ENCODE results near the gene RARS2.
"Not testable (repeated sequence)": the region's sequence is repeated elsewhere in the genome, so short reads cannot be mapped to it uniquely, and the experiment has no call there.

The RARS2 gene

DNA sequence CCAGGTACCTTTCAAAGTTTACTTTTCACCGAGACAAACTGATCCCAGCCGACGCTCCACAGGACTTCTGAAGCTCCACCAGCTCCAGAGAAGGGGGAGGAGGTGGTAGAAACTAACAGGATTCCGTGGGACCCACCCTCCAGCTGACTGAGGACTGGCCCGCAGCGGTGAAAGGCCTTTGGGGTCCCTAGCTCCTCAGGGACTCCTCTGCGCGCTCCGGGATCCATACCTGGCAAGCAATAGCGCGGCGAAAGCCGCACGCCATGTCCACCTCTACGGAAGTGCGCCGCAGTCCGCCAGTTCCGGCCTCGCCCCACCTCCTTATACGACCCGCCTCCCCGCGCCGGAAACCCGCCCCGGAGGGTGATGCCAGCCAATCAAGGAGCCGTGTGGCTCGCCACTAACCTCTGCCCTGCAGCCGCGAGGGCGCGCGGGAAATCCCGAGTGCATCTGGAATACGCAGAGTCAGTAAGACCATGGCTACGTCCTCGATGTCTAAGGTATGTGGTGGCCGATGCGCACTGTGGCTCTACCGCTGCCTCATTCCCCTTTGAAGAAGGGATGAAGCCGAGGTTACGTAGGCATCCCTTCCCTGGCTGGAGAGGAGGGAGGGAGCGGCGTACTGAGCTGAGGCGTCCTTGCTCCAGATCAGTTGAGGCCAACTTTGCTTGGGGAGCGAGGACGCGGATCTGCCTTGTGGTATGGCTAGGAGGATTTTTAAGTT lies at the start of gene RARS2, which contains the start of gene ORC3:
TSS of gene RARS2 (minus strand) at position 295 of the 724 bp plus-strand sequence. CDS start at position 265, 30 bp downstream.
TSS of gene ORC3 (plus strand) at position 443 of the 724 bp plus-strand sequence. CDS start at position 477, 34 bp downstream.
- peak; percentile 96 for DNase-seq (ENCODE audit: low spot score)

GRCh38 chr6:87639373-87639772 lies 49.6 kb upstream of the RARS2 start:
- DNase-seq (ENCODE audit: low spot score) = no peak

DNA sequence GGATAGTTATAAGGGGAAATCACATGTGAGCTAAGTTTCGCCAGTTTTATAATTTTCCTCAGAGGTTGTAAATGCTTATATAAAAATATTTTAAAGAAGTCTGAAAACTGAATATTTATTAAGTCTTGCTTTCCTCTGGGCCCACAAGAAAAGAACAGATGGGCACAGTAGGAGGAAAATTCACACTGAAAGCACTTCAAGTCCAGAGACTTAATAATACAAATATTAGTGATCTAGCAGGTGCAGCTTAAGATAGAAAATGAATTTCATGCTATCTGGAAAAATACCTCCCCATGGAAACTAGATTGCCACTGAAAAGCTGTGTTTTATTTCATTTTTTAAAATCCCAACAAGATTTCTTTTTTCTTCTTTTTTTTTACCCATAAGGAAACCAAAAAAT lies 47.3 kb upstream of the RARS2 start:
- no peak for DNase-seq (ENCODE audit: low spot score)

DNA sequence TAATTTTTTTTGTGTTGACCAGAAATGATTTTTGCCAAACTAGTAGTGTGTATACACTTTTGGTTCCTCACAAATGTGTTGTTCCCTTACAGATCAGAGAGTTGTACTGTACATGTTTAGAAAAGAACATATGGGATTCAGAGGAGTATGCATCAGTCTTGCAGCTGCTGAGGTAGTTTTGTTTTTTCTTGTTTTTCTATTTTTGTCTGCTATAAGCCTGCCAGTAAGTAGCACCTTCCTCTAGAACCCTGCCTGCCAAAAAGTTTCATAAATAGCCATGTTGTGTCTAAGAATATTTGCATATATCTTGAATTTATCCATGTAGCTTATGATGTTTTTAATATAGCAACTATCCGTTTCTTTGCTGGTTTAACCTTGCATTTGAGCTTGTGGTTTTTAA lies 46.5 kb upstream of the RARS2 start:
- no peak for DNase-seq (ENCODE audit: low spot score)

GRCh38 chr6:87633851-87634250 lies 44.1 kb upstream of the RARS2 start:
- no peak for DNase-seq (ENCODE audit: low spot score)

DNA sequence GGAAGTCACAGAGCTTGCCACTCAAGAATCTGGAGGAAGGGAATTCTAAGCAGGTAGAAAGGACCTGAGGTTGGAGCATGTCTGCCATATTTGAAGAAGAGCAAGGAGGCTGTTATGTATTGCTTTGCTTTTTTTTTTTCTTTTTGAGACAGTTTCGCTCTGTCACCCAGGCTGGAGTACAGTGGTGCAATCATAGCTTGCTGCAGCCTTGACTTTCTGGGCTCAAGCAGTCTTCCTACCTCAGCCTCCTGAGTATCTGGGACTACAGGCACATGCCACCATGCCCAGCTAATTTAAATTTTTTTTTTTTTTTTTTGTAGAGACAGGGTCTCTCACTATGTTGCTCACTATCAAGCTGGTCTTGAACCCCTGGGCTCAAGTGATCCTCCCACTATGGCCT lies 41.0 kb upstream of the RARS2 start:
- DNase-seq (ENCODE audit: low spot score) = no peak

DNA sequence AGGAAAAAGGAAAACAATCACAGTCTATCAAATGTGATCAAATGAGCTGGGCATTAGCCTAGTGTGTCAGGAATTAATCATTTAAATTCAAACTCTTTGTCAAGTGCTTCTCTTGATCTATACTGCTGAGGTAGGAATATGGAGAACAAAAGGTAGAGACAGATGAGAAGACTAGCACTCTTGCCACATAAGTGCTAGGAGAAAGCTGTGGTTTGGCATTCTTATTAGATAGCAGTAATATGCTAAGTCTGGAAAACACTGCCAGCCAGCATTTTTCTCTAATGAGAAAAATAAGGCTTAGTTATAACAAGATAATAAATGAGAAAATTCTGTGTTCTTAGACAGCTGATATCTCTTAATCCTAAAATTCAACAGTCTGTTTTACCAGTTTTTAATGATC lies 39.1 kb upstream of the RARS2 start:
- DNase-seq (ENCODE audit: low spot score) = no peak

DNA sequence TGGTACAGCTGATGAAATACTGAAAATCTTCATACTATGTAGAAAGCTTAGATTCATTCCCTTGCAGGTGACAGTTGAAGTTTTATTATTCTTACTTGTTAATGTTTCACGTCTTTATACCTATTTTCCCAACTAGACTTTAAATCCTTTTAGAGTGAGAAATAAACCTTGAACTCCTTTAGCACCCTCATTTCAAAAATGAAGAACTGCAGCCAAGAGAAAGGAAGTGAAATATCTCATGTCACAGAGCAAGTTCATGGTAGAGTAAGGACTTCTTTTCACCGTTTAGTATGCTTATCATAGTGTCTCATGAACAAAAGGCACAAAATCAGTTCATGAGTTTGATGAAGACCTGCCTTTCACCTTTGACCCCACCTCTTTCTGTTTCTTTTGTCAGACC lies 38.6 kb upstream of the RARS2 start:
- no peak for DNase-seq (ENCODE audit: low spot score)

DNA sequence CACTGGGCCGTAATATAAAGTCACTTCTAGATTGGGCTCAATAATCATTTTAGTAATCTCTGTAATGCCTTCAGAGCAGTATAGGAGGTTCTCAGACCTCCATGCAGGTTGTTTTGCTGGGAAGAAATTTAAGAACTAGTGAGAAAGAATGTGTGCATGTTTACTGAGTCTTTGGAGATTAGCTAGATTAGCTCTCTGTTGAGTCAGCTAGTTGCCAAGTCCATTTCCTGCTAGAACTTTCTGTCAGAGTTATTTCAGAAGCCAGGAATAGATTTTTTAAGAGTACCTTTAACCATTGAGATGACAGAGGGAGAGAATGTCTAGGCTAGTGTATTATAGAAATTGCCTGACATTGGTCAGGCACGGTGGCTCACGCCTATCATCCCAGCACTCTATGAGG lies 33.5 kb upstream of the RARS2 start:
- peak; percentile 8 for DNase-seq (ENCODE audit: low spot score)

- DNase-seq (ENCODE audit: low spot score) = no peak
Observed at GRCh38 chr6:87618531-87618930, 28.7 kb upstream of the RARS2 start.

GRCh38 chr6:87617405-87617804 lies 27.6 kb upstream of the RARS2 start:
- no peak for DNase-seq (ENCODE audit: low spot score)

DNA sequence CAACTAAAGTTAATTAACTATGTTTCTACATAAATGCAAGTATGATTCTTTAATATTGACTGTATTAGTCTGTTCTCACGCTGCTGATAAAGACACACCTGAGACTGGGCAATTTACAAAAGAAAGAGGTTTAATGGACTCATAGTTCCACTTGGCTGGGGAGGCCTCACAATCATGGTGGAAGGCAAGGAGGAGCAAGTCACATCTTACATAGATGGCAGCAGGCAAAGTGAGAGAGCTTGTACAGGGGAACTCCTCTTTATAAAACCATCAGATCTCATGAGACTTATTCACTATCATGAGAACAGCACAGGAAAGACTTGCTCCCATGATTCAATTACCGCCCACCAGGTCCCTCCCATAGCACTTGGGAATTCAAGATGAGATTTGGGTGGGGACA lies 23.2 kb upstream of the RARS2 start:
- not testable (repeated sequence) for DNase-seq (ENCODE audit: low spot score)

DNA sequence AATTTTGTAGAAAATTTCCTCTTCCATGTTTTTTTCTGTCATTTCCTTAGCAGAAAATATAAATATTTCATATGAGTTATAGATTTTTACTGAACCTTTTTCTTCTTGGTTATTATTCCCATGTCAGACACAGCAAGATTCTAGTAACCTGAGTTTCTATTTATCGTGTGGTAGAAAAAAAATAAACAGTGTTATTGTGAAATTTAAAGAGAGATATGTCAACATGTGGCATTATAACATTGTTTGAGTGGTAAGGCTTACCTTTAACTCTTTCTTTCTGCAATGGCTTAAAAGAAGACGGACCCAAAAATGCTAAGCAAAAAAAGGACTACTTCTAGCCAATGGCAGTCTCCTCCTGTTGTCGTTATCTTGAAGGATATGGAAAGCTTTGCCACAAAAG lies 19.0 kb upstream of the RARS2 start:
- no peak for DNase-seq (ENCODE audit: low spot score)

- DNase-seq (ENCODE audit: low spot score) = no peak
Observed at GRCh38 chr6:87606199-87606598, 16.4 kb upstream of the RARS2 start.

DNA sequence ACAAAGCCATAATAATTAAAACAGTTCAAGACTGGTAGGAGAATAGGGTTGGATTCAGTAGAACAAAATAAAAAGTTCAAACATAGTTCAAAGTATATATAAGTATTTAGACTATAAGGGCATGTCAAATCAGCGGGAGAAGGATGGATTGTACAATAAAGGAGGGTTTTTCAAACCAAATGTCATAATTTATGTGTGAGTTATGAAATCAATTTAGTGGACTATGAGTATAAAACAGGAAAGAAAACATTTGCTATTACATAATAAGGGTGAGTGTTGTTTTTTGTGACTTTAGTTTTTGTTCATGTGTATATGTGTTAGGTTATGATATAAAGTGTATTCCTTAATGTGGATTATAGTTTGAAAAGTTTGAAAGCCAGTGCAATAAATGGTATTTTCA lies 10.8 kb upstream of the RARS2 start:
- DNase-seq (ENCODE audit: low spot score) = no peak

DNA sequence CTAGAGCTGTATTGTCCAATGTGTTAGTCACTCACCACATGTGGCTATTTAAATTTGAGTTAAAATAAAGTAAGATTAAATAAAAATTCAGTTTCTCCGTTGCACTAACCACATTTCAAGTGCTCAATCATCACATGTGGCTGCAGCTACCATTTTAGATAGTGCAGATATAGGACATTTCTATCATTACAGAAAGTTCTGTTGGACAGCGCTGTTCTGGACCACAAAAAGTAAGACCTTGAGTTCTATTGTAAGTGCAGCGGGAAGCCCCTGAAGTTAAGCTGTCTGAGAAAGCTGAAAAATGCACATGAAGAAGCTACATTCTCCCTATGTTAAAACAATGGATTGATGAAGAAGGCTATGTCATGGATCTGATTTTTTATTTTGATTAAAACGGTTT lies 1.2 kb upstream of the RARS2 start:
- no peak for DNase-seq (ENCODE audit: low spot score)

DNA sequence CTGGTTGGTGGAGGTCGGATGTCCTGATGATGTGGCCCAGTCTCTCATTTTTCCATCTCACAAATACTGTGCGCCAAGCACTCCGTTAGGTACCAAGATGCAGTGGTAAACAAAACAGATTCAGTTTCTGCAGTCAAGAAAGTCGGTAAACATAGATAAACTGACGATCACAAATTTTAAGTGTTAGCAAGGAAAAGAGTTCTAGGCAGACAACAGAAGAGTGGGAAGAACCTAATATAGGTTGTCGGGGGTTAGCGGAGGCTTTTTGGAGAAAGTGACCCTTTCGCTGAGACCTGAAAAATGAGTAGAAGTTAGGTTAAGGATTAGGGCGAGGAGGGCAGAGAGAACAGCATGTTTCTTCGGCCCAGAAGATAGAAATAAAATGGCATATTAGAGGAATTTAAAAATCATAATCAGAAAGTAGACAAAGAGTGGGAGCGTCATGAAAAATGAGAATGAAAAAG lies 662 bp upstream of the RARS2 start:
- DNase-seq (ENCODE audit: low spot score) = no peak

DNA sequence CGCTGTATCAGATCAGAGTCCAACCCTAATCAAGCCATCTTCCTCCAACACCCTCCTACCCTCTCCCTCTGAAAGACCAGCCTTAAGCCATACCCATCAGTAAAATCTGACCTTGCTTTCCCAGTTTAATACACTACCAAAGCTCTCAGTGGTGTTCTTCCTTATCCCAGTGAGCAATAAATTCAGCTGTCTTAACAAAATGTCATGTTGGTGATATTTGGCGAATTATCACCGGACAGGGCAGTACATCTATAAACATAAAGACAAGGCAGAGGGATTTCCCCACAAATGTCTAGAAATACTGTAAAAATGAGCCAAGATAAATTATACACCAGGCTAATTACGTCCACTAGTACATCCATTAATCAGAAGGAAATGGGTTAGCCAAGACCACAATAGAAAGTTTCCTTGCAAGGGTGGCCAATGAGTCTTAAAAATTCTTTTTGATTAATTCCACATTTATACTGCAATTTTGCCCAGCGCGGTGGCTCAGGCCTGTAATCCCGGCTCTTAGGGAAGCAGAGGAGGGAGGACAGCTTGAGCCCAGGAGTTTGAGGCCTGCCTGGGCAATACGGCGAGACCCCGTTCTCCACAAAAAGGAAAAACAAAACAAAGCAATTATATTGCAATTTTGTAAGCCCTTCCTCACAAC lies 905 bp downstream of the RARS2 start:
- DNase-seq (ENCODE audit: low spot score) = no peak

DNA sequence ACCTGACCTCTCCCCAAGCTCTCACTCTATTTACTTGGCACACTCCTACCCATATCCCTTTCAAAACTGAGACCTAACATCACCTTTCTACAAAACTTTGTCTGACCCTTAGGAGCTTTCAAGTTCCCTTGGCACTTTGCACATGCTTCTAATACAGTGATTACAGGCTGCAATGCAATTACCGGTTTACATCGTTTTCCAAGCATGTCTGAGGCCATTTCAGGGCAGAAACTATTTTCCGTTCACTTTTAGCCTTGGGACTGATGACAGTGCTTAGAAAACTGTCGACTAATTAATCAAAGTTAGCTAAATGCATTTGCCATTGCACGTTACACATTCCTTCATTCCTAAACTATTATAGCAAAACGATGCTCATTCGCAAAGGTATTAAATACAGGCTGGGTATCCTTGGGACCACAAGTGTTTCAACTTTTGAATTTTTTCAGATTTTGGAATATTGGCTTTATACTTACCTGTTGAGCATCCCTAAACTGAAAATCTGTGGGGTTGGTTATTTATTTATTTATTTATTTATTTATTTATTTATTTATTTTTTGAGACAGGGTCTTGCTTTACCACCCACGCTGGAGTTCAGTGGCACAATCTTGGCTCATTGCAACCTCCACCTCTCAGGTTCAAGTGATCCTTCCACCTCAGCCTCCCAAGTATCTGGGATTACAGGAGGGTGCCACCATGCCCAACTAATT lies 3.3 kb downstream of the RARS2 start:
- DNase-seq (ENCODE audit: low spot score) = no peak

DNA sequence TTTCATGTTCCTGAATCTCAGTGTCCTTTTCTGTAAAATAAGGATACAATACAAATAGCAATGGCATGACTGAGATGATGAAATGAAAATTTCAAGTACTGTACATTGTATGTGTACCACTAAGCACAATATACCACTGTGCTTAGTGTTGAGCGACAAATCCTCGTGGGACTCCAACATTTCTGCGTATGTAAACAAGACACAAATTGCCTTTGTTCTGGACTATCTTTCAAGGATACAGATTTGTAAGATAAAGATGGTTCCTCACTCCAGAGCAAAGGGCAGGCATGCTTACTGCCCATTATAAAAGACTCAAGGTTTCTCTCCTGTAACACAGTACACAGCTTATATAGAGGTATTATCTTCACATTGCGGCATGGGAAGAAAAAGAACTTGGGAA lies 6.0 kb downstream of the RARS2 start:
- DNase-seq (ENCODE audit: low spot score) = no peak

DNA sequence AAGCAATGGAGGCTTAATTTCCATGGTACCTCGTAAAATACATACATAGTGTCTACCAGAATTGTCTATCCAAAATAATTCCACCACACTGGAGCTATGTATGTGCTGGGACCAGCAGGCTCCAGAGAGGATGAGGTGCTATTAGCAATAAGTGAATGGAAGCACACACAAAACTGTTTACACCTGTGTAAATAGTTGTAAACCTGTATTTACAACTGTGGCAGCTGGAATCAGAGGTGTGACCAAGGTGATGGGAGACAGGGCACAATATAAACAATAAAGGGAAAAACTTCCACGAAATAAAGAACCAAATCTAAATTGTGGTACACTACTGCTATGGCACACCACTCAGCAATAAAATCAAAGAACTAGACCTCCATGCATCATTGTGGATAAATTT lies 14.4 kb downstream of the RARS2 start:
- DNase-seq (ENCODE audit: low spot score) = no peak

- DNase-seq (ENCODE audit: low spot score) = no peak
Observed at GRCh38 chr6:87574237-87574804, 15.5 kb downstream of the RARS2 start.
